ENCODE measurements around the gene WHAMM.

GRCh38 chr15:82846621-82847020 is 37.2 kb downstream of the WHAMM start:
- TF ChIP-seq, protein P1, sequence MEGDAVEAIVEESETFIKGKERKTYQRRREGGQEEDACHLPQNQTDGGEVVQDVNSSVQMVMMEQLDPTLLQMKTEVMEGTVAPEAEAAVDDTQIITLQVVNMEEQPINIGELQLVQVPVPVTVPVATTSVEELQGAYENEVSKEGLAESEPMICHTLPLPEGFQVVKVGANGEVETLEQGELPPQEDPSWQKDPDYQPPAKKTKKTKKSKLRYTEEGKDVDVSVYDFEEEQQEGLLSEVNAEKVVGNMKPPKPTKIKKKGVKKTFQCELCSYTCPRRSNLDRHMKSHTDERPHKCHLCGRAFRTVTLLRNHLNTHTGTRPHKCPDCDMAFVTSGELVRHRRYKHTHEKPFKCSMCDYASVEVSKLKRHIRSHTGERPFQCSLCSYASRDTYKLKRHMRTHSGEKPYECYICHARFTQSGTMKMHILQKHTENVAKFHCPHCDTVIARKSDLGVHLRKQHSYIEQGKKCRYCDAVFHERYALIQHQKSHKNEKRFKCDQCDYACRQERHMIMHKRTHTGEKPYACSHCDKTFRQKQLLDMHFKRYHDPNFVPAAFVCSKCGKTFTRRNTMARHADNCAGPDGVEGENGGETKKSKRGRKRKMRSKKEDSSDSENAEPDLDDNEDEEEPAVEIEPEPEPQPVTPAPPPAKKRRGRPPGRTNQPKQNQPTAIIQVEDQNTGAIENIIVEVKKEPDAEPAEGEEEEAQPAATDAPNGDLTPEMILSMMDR (IDR thresholded peaks at IDR 0.05) = no peak
- TF ChIP-seq POLR2A (IDR thresholded peaks at IDR 0.05) = no peak
